Thymus (tissue), 11 donors: Measurements from ENCODE around the gene IFT122. TPM values are rescaled to one million over a fixed set of nuclear protein-coding genes. Genes with fewer than 3 reads are reported as not detected.

Experiments used
- DNase-seq, 9 donors: peaks; one replicate each; pipeline ENCODE4 v3.0.0-alpha.2; 2013; ENCODE audit warnings: low spot score in 9 of 9, low read depth in 6 of 9, missing footprints in 1 of 9
- H3K27ac ChIP-seq, 2 donors: one replicate each; pipeline ENCODE4 v1.5.1; 2013; ENCODE audit warnings: control low read depth in 1 of 2, low read depth in 1 of 2, low read length in 1 of 2, mild to moderate bottlenecking in 1 of 2, moderate library complexity in 1 of 2
- H3K27me3 ChIP-seq, 2 donors: one replicate each; pipeline ENCODE4 v1.5.1; 2013; ENCODE audit warnings: low read length in 1 of 2; ENCODE audit not compliant: control insufficient read depth in 2 of 2, insufficient read depth in 1 of 2
- H3K36me3 ChIP-seq, 2 donors: one replicate each; pipeline ENCODE4 v1.5.1; 2013; ENCODE audit warnings: low read length in 1 of 2, mild to moderate bottlenecking in 1 of 2, moderate library complexity in 1 of 2; ENCODE audit not compliant: control insufficient read depth in 2 of 2, insufficient read depth in 2 of 2
- H3K4me1 ChIP-seq, 2 donors: one replicate each; pipeline ENCODE4 v1.5.1; 2013; ENCODE audit warnings: low read length in 2 of 2; ENCODE audit not compliant: control insufficient read depth in 2 of 2, insufficient read depth in 2 of 2
- H3K4me3 ChIP-seq, 2 donors: one replicate each; pipeline ENCODE4 v1.5.1; 2013; ENCODE audit warnings: low read length in 2 of 2, control low read depth in 1 of 2, mild to moderate bottlenecking in 1 of 2
- H3K9me3 ChIP-seq, 2 donors: one replicate each; pipeline ENCODE4 v1.5.1; 2013; ENCODE audit warnings: low read length in 1 of 2, mild to moderate bottlenecking in 1 of 2; ENCODE audit not compliant: control insufficient read depth in 2 of 2, insufficient read depth in 1 of 2
- WGBS: extraction: QIAGEN DNeasy Blood & Tissue Kit; methylation state at CpG from one replicate; pipeline ENCODE4 v1.1.7; 2013; 5-methylcytosine and 5-hydroxymethylcytosine counted together
- polyA plus RNA-seq: library from polyadenylated mRNA; stranded (reverse); fragments of 200-250 nt; gene quantifications from one replicate; pipeline ENCODE4 v1.2.3, GENCODE V29; 2013
- total RNA-seq: library from RNA; stranded (reverse); fragments of 120-200 nt; gene quantifications from one replicate; pipeline ENCODE4 v1.2.4, GENCODE V29; 2013
- donor health status: healthy.

IFT122 gene
- total and polyA plus RNA-seq, 2 donors, result 10.0 to 14.5 TPM

GRCh38 chr3:129440618-129441190 is 680 bp downstream of the IFT122 start:
- Histone ChIP-seq H3K9me3 (no peaks in the 10 kb centered on the region), H3K4me3 (peak overlapping the region; percentile 92 to 97), H3K4me1 (peaks cover 13 to 29% of the 10 kb centered on the region in 2 donors), H3K27ac (peak overlapping the region; percentile 98 to 99), H3K27me3 (no peaks in the 10 kb centered on the region), H3K36me3 (peaks cover 0 to 24% of the 10 kb centered on the region in 2 donors)
- WGBS, result 13% methylated on average over 9 of the region's 9 CpGs
- DNase-seq, result peak in 4 of 9 donors; percentile 25 to 50 (median 33)

- DNase-seq, result peak in 3 of 9 donors; percentile 23 to 58 (median 33)
- Histone ChIP-seq H3K27ac (peak overlapping the region; percentile 98 to 99), H3K27me3 (no peaks in the 10 kb centered on the region), H3K4me1 (peaks cover 13 to 26% of the 10 kb centered on the region in 2 donors), H3K36me3 (peaks cover 0 to 19% of the 10 kb centered on the region in 2 donors), H3K9me3 (no peaks in the 10 kb centered on the region), H3K4me3 (peak overlapping the region; percentile 92 to 97)
- 61% methylated on average over 9 of the region's 9 CpGs for WGBS
These were observed 1.2 kb downstream of the IFT122 start for GRCh38 chr3:129441215-129441614.

GRCh38 chr3:129441782-129442181 is 1.8 kb downstream of the IFT122 start:
- Histone ChIP-seq H3K9me3 (no peaks in the 10 kb centered on the region), H3K4me1 (peaks cover 11 to 26% of the 10 kb centered on the region in 2 donors), H3K36me3 (peaks cover 0 to 14% of the 10 kb centered on the region in 2 donors), H3K27me3 (no peaks in the 10 kb centered on the region), H3K27ac (peak overlapping the region; percentile 19 to 99), H3K4me3 (no peak overlapping the region)
- DNase-seq, result no peak
- WGBS, result 55% methylated on average over 4 of the region's 4 CpGs

- Histone ChIP-seq H3K4me1 (peaks cover 11 to 26% of the 10 kb centered on the region in 2 donors), H3K4me3 (no peak overlapping the region), H3K27ac (peak overlapping the region in 1 of 2 donors; percentile 18), H3K27me3 (no peaks in the 10 kb centered on the region), H3K36me3 (peaks cover 0 to 7% of the 10 kb centered on the region in 2 donors), H3K9me3 (no peaks in the 10 kb centered on the region)
- no peak for DNase-seq
- WGBS, result 92% methylated on average over 2 of the region's 2 CpGs
These were observed 2.5 kb downstream of the IFT122 start for GRCh38 chr3:129442486-129442885.

- Histone ChIP-seq H3K27me3 (no peaks in the 10 kb centered on the region), H3K4me1 (peaks cover 11 to 26% of the 10 kb centered on the region in 2 donors)
These were observed 2.9 kb downstream of the IFT122 start for GRCh38 chr3:129442947-129443346.

GRCh38 chr3:129445471-129445870 is 5.4 kb downstream of the IFT122 start:
- 97% methylated on average over 3 of the region's 3 CpGs for WGBS
- Histone ChIP-seq H3K27ac (no peak overlapping the region), H3K9me3 (no peaks in the 10 kb centered on the region), H3K4me3 (no peak overlapping the region), H3K4me1 (peaks cover 6 to 22% of the 10 kb centered on the region in 2 donors), H3K27me3 (no peaks in the 10 kb centered on the region), H3K36me3 (no peaks in the 10 kb centered on the region)
- DNase-seq, result no peak

More at GRCh38 chr3:129442947-129443346, 2.9 kb downstream of the IFT122 start:
- H3K27ac ChIP-seq, result peak overlapping the region in 1 of 2 donors; percentile 31
- no peaks in the 10 kb centered on the region for H3K9me3 ChIP-seq
- H3K36me3 ChIP-seq, result peaks cover 0 to 2% of the 10 kb centered on the region in 2 donors
- no peak for DNase-seq
- H3K4me3 ChIP-seq, result no peak overlapping the region

GRCh38 chr3:129446926-129447325 is 6.9 kb downstream of the IFT122 start:
- Histone ChIP-seq H3K9me3 (no peaks in the 10 kb centered on the region), H3K4me1 (peaks cover 3 to 14% of the 10 kb centered on the region in 2 donors), H3K4me3 (no peak overlapping the region), H3K36me3 (peaks cover 3% of the 10 kb centered on the region in 2 donors), H3K27ac (no peak overlapping the region), H3K27me3 (no peaks in the 10 kb centered on the region)
- no peak for DNase-seq
- 91% methylated on average over 1 of the region's 1 CpG for WGBS

- 98% methylated on average over 18 of the region's 18 CpGs for WGBS
- Histone ChIP-seq H3K4me3 (no peak overlapping the region), H3K4me1 (peaks cover 0 to 6% of the 10 kb centered on the region in 2 donors), H3K36me3 (peaks cover 13 to 14% of the 10 kb centered on the region in 2 donors), H3K27ac (no peak overlapping the region), H3K9me3 (no peaks in the 10 kb centered on the region), H3K27me3 (no peaks in the 10 kb centered on the region)
- no peak for DNase-seq
These were observed 8.3 kb downstream of the IFT122 start for GRCh38 chr3:129448186-129448895.
